T-helper 1 cell treated with Interleukin-12 subunit alpha and Interleukin-12 subunit beta and Interleukin-4 antibody, amounts not matched to agents 30 ng/mL and 1 ng/mL, for 36 hours (primary cell): ENCODE data around the gene TUNAR. TPM values are rescaled to one million over a fixed set of nuclear protein-coding genes. Genes with fewer than 3 reads are reported as not detected.

Source experiments
- intact Hi-C: fragments of 100-400 bp; cut with micrococcal nuclease; formaldehyde crosslinking; loops from one replicate; pipeline ENCODE4 v1.15.1; 2024
- total RNA-seq: library from RNA; stranded (reverse); gene quantifications from 2 replicates; pipeline ENCODE4 v1.2.3, GENCODE V29; 2022

The TUNAR gene
- total RNA-seq, 1 donor from 2014 or later = not detected

DNA sequence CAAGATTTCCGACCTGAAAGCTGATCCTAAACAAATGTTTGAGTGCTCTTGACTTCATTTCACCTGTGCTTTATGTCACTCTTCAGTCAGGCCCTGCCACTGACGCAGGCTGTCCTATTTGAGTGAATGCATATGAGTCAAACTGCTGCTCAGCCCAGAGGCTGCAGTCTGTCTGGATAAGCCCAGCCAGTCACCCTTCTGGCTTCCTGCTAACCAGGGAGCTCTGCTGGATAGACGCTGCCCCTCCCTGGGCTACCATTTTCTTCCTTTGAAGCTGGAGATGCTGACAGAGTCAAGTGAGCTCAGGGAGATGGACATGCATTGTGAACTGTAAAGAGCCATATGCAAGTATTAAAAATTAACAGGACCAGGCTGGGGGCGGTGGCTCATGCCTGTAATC lies 5.1 kb upstream of the TUNAR start:
- intact Hi-C loops = no loop called here

- intact Hi-C loops = no loop called here
Measured at GRCh38 chr14:95872777-95873176, 3.9 kb upstream of the TUNAR start.

- intact Hi-C loops = no loop called here
Measured at GRCh38 chr14:95875831-95876760, 536 bp upstream of the TUNAR start.

DNA sequence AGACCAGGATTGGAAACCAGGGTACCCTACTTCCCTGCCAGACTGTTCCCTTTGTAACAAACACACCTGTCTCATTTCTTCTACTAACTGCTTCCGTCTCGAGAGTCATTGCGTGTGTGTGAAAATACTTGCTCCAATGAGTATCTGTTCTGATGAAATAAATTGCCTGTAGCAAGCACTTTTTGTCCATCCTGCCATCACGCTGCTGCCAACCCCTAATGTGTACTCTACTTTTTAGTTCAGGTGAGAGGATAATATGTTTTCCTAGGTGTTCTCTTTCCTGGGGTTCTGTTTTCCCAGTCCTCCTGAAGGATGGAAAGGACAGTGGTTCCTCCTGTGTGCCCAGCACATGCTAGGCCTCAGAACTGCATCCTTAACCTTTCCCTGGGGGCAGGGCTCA lies 1.0 kb downstream of the TUNAR start:
- intact Hi-C loops = no loop called here

DNA sequence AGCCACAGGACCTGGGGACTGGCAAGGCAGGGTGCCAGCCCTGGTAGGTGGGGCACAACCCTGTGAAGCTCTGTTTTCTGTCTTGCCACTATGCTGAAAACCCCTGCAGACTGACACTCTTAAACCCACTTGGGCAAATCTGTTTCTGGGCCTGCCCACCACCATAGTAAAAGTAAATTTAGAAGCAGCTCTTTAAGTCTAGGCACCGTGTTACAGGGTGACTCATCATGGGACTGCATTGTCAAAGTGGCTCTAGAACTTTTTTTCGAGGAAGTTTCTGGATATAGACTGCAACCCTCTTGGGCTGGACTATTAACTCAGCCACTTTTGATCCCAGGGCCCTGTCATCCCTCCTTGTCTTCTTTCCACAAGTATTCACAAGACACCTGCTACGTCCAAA lies 7.7 kb downstream of the TUNAR start:
- intact Hi-C loops = no loop called here

DNA sequence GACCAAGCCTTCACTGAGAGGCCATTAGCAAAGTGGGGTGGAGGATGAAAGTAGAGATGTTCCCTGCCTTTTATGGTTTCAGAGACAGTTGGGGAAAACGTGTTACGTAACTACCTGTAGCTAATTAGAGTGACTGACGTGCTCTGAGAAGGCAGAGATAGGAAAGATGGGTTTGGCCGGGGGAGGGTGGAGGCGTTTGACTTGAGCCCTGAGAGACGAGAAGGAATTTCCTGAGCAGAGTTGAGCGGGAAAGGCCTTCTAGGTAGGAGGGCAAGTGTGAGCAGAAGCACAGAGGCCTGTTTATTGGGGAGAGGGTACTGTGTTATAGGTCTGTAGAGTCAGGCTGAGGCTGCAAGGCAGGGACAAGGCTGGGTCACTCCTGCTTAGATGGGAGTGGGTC lies 8.6 kb downstream of the TUNAR start:
- intact Hi-C loops = no loop called here

DNA sequence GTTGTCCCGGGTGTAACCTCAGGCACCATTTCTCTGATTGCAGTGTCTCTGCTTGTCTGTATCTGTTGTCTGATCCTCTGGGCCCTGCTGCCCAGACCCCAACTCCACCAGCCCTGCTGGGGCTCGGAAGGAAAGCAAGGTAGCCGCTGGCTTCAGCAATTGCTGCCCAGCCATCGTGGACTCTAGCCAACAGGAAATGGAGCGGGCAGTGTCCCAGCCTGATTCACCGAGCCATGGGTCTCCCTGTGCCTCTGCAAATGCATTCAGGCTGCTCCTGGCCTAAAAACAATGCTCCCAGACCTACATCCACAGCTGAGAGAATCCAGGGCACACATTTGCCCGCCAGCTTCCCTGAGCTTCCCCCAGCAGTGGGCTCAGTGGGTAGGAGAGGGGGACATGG lies 9.2 kb downstream of the TUNAR start:
- intact Hi-C loops = no loop called here

DNA sequence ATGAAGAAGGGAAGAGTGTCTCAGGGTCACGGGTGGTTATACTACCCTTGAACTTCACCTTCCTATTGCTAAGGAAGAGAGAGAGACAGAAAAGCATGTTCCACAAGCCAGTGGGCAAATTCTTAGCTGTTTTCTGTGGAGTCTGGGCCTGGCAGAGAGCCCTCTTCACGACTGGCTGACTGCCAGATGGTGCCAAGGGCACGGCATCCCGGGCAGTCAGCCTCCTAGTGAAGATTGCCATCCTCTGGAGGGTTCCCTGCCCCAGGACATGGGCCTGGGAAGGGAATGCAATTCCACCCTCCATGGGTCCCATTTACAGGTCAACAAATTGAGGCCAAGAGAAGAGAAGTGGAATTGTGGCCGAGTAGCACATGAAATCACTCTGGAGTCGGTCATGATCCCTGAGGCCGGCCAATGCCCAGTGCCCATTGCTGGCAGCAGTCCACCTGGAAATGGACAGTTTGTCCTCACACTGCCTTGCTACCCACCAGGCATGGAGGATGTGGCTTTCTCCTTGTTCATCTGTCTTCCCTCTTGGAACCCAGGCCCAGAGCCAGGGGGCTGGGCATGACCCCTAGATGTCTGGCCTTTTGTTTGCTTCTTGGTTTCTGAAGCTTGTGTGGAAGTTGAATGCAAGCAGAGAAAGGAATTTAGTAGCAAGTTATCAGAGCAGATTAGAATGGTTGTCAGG lies 9.9 kb downstream of the TUNAR start:
- intact Hi-C loops = no loop called here

DNA sequence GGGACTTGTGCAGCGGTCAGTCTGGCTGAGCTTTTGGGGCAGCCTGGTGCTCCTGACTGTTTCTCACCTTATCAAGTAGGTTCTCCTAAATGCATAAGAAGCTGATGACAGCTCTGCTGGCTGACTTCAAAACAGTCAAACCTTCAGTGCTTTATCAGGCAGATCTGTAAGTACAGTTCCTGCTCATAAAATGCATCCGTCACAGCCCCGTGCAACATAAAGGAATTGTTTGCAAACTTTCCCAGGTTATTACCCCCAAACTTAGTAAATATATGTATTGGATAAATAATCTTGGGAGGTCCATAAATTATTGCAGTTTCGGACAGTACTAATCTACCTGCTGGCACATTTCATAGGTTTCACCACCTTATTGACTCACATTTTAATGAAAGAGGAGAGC lies 10.7 kb downstream of the TUNAR start:
- intact Hi-C loops = no loop called here

DNA sequence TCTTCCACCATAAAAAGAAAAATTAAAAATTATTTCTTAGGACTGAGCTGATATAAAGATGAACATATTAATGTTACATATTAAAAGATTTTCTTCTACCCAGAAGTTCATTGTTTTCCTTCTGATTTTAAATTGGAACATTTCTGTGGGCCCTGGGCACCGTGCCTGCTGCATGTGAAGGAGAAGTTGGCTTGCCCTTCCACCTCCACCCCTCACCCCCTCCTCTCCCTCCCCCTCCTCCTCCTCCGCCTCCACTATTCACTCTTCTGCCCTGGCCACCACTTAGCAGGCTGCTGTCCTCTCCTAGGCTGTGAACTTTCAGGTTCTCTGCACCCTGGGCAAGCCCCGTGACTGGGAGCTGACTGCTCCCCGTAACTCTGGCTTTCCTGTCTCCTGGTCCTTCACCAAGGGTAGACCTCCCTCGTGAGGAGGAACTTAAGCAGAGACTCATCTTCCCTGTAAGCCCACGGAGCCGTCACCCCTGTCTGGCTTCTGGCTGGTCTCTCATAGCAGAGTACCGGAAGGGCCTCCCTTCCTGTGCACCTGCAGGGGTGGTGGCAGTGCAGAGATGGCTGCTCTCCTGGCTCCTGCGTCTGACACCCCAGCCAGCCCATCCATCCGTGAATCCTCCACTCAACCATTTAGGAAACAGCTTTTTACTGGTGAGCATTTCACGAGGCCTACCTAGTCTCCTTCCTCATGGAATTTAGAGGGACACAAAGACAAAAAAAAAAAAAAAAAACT lies 12.8 kb downstream of the TUNAR start:
- intact Hi-C loops = no loop called here

DNA sequence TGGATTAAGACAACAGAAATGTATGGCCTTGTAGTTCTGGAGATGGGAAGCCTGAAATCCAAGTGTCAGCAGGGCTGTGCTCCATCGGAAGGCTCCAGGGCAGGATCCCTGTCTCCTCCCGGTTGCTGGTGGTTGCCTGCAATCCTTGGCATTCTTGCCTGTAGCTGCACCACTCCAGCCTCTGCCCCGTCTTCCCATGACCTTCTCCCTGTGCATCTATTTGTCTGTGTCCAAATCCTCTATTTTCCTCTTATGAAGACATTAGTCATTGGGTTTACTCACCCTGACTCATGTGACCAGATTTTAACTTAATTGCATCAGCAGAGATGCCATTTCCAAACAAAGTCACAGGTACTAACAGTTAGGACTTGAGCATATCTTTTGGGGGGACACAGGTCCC lies 15.1 kb downstream of the TUNAR start:
- intact Hi-C loops = no loop called here

DNA sequence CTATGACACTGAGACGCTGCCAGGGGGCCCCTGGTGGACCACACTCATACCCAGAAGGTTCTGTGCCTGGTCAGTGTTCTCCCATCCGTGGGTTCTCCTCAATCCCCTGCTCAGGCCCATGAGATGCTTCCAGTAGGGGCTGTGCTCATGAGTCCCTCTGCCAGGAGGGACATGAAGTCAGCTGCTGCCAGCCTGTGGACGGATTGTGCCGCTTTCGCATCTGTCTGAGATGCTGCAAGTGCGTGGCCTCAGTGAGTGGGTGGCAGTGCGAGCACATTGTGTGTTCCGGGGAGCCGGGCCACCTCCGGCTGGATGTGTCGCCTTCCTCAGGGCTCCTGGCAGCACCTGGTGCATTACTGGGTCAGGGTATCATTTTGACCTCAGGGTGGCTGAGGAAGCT lies 15.5 kb downstream of the TUNAR start:
- intact Hi-C loops = no loop called here

DNA sequence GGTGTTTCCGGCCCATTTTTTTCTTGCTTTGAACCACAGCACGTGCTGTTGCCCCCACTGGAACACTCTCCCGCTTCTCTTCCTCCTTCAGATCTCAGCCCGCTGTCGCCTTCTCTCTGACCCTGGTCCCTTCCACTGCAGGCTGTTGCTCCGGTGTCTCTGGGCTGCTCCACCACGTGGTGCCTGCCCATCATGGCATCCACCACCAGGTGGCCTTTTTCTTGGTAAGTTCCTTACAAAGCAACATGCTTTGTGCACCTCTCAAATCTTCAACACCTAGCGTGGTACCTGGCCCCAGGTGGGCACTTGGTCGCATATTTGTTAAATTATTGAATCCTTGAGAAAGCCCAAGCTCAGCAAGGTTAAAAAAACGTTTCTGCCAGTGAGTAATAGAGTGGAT lies 19.1 kb downstream of the TUNAR start:
- intact Hi-C loops = loop anchor here (5.0 kb wide), 1 partner anchor 527 kb away; no protein-coding TSS in a partner anchor

GRCh38 chr14:95896498-95897135 lies 20.0 kb downstream of the TUNAR start:
- intact Hi-C loops = loop anchor here (5.0 kb wide), 1 partner anchor 526 kb away; no protein-coding TSS in a partner anchor

DNA sequence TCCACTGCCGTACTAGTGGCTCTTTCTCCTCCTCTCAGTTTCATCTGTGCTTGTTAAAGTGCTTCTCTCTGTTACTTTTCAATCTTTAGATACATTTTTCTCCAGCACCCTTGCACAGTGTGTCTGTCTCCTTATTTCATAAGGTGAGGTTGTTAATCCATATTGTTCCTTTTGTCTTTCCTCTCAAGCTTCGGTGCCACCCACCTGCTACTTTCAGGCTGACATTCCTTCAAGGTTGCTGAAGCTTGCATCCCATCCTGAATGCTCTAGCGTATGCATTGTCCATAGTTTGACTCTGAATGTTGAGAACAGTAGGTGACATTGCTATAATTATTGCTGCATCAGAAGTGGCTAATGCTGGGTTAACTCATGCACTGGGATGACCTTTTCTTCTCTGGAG lies 20.6 kb downstream of the TUNAR start:
- intact Hi-C loops = loop anchor here (5.0 kb wide), 1 partner anchor 525 kb away; no protein-coding TSS in a partner anchor

GRCh38 chr14:95901054-95901453 lies 24.4 kb downstream of the TUNAR start:
- intact Hi-C loops = no loop called here

DNA sequence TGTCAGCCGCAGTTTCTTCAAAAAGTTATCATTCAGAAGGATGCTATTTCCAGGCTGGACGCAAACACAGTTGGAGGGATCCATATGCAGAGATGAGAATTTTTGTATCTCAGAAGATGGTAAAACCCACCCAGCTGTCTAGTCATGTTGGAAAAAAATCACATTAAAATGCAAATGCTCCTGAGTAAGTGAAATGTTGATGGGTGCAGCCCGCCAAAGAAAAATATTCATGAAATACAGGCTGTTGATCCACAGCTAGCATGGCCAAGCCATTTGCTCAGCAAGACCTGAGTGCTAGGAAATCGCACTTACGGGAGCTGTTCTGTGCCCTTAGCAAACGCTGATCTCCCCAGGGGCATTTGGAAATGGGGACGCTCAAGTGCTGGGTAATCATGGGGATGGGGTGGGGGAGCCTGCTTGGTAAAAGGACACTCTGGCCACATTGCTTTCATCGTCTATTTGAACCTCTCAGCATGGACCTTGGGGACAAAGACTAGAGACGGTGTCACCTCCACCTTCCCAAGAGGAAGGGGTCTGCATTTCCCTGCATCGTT lies 25.7 kb downstream of the TUNAR start:
- intact Hi-C loops = no loop called here

GRCh38 chr14:95903165-95903564 lies 26.5 kb downstream of the TUNAR start:
- intact Hi-C loops = no loop called here

DNA sequence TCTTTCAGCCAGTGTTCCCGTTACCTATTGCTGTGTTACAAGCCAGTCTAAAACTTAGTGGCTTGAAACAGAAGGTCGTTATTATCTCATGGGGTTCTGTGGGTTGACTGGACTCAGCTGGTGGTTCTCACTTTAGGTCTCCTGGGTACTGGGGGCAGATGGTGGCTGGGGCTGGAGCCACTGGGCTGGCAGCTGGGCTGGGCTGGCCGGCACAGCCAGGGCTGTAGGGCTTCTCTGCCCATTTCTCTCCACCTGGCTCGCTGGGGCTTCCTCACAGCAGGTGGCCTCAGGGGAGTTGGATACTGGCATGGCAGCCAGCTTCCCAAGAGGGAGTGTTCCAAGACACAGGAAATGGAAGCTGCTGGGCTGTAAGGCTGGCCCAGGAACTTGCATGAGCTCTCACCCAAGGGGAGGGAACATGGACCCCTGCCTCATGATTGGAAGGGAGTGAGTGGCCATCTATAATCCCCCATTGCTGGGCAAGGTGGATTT lies 27.0 kb downstream of the TUNAR start:
- intact Hi-C loops = no loop called here

DNA sequence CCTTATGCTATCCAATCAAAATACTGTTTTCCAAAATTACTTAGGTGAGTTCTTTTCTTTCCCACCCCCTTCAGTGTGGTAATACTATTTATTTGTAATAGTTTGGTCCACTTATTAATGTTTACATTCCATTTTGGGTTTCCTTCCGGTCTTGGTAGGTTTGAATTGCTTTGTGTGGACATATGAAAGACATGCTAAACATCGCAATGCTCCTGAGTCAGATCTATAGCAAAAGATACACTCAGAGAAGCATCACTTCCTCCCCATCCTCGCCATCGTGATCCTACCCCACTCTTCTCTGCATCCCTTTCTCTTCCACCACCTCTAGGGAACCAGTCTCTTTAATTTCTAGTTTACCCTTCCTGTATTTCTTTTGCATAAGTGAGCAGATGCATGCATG lies 30.0 kb downstream of the TUNAR start:
- intact Hi-C loops = no loop called here

- intact Hi-C loops = no loop called here
Measured at GRCh38 chr14:95910628-95911027, 34.0 kb downstream of the TUNAR start.
